SK-N-SH treated with all-trans-retinoic acid at 6 μM for 48 hours (cell line): ENCODE measurements around the gene EIF4EBP3.

Source experiments
- ATAC-seq: fragments of 200-7000 bp; cut with Tn5 transposase; 3 replicates; pipeline ENCODE4 v1.9.1; 2020; ENCODE audit warnings: mild to moderate bottlenecking, moderate library complexity
- ARNTL ChIP-seq: fragments of 450-650 bp; formaldehyde crosslinking; IDR thresholded peaks from 2 replicates; pipeline ENCODE4 v1.5.0; 2020; ENCODE audit warnings: low read depth, mild to moderate bottlenecking, moderate library complexity, borderline replicate concordance
- BACH2 ChIP-seq: fragments of 250-450 bp; sonication (Bioruptor Pico); IDR thresholded peaks from 2 replicates; pipeline ENCODE4 v1.9.0; 2021; ENCODE audit warnings: mild to moderate bottlenecking, borderline replicate concordance
- CREB5 ChIP-seq: fragments of 250-450 bp; sonication (Bioruptor Pico); IDR thresholded peaks from 2 replicates; pipeline ENCODE4 v1.5.1; 2020; ENCODE audit warnings: low read depth, mild to moderate bottlenecking, moderate library complexity
- CSDC2 ChIP-seq: fragments of 250-450 bp; sonication (Bioruptor Pico); IDR thresholded peaks from 2 replicates; pipeline ENCODE4 v1.5.0; 2020; ENCODE audit warnings: mild to moderate bottlenecking, moderate library complexity
- CSRNP3 ChIP-seq: fragments of 250-450 bp; sonication (Bioruptor Pico); IDR thresholded peaks from 2 replicates; pipeline ENCODE4 v1.5.1; 2021; ENCODE audit warnings: mild to moderate bottlenecking, moderate library complexity
- ESRRG ChIP-seq: fragments of 250-450 bp; sonication (Bioruptor Pico); IDR thresholded peaks from 2 replicates; pipeline ENCODE4 v1.6.1; 2021; ENCODE audit warnings: mild to moderate bottlenecking
- ISL1 ChIP-seq: fragments of 250-450 bp; sonication (Bioruptor Pico); IDR thresholded peaks from 2 replicates; pipeline ENCODE4 v2.1.2; 2022; ENCODE audit warnings: mild to moderate bottlenecking, moderate library complexity
- PATZ1 ChIP-seq: fragments of 250-450 bp; sonication (Bioruptor Pico); IDR thresholded peaks from 2 replicates; pipeline ENCODE4 v1.8.0; 2020; ENCODE audit warnings: mild to moderate bottlenecking, moderate library complexity, borderline replicate concordance
- POU6F1 ChIP-seq: fragments of 250-450 bp; sonication (Bioruptor Pico); IDR thresholded peaks from 2 replicates; pipeline ENCODE4 v1.8.0; 2021; ENCODE audit warnings: low read depth, mild to moderate bottlenecking, moderate library complexity, borderline replicate concordance
- PPARA ChIP-seq: fragments of 250-450 bp; sonication (Bioruptor Pico); IDR thresholded peaks from 2 replicates; pipeline ENCODE4 v1.5.0; 2020; ENCODE audit warnings: mild to moderate bottlenecking, borderline replicate concordance
- SNAI2 ChIP-seq: fragments of 250-450 bp; sonication (Bioruptor Pico); IDR thresholded peaks from 2 replicates; pipeline ENCODE4 v1.5.0; 2020; ENCODE audit warnings: mild to moderate bottlenecking, moderate library complexity
- TCF4 ChIP-seq: fragments of 250-450 bp; sonication (Bioruptor Pico); IDR thresholded peaks from 2 replicates; pipeline ENCODE4 v1.8.0; 2021; ENCODE audit warnings: mild to moderate bottlenecking, moderate library complexity, borderline replicate concordance
- TSHZ2 ChIP-seq: fragments of 250-450 bp; sonication (Bioruptor Pico); IDR thresholded peaks from 2 replicates; pipeline ENCODE4 v1.5.0; 2020; ENCODE audit warnings: mild to moderate bottlenecking, moderate library complexity
- ZC3H10 ChIP-seq: fragments of 250-450 bp; sonication (Bioruptor Pico); IDR thresholded peaks from 2 replicates; pipeline ENCODE4 v1.5.1; 2021; ENCODE audit warnings: mild to moderate bottlenecking, moderate library complexity
- ZFP3 ChIP-seq: fragments of 250-450 bp; sonication (Bioruptor Pico); IDR thresholded peaks from 2 replicates; pipeline ENCODE4 v1.5.0; 2020; ENCODE audit warnings: mild to moderate bottlenecking, moderate library complexity
- ZFP30 ChIP-seq: fragments of 450-650 bp; formaldehyde crosslinking; IDR thresholded peaks from 2 replicates; pipeline ENCODE4 v1.5.0; 2022; ENCODE audit warnings: mild to moderate bottlenecking, moderate library complexity
- ZNF565 ChIP-seq: fragments of 450-650 bp; formaldehyde crosslinking; conservative IDR thresholded peaks from 2 replicates; pipeline ENCODE4 v1.5.0; 2020; ENCODE audit warnings: low read depth, mild to moderate bottlenecking, moderate library complexity
- ZNF70 ChIP-seq: fragments of 450-650 bp; formaldehyde crosslinking; IDR thresholded peaks from 2 replicates; pipeline ENCODE4 v1.5.0; 2020; ENCODE audit warnings: mild to moderate bottlenecking, moderate library complexity
- ZNF8 ChIP-seq: fragments of 450-650 bp; formaldehyde crosslinking; IDR thresholded peaks from 2 replicates; pipeline ENCODE4 v1.5.0; 2020; ENCODE audit warnings: mild to moderate bottlenecking, moderate library complexity

Gene EIF4EBP3

GRCh38 chr5:140558542-140558941 is 11.1 kb downstream of the EIF4EBP3 start:
- ATAC-seq: no peak
- TF ChIP-seq ZFP3 (CRISPR knock-in tag): no peak
- TF ChIP-seq ISL1 (CRISPR knock-in tag): no peak
- no peak for TF ChIP-seq CSRNP3 (CRISPR knock-in tag)
- no peak for TF ChIP-seq SNAI2
- no peak for TF ChIP-seq PPARA (CRISPR knock-in tag)
- TF ChIP-seq ZC3H10 (CRISPR knock-in tag): no peak
- no peak for TF ChIP-seq TSHZ2 (CRISPR knock-in tag)
- TF ChIP-seq ESRRG (CRISPR knock-in tag): no peak
- TF ChIP-seq ZFP30 (CRISPR knock-in tag): no peak
- TF ChIP-seq PATZ1: no peak
- TF ChIP-seq TCF4 (CRISPR knock-in tag): no peak

GRCh38 chr5:140560227-140560626 is 12.8 kb downstream of the EIF4EBP3 start:
- no peak for TF ChIP-seq CREB5 (CRISPR knock-in tag)
- no peak for TF ChIP-seq ARNTL (CRISPR knock-in tag)
- no peak for TF ChIP-seq ISL1 (CRISPR knock-in tag)
- TF ChIP-seq ZNF70 (CRISPR knock-in tag): no peak
- no peak for TF ChIP-seq ESRRG (CRISPR knock-in tag)
- no peak for TF ChIP-seq BACH2 (CRISPR knock-in tag)

GRCh38 chr5:140561753-140562523 is 14.5 kb downstream of the EIF4EBP3 start:
- TF ChIP-seq CSDC2 (CRISPR knock-in tag): no peak
- no peak for TF ChIP-seq TCF4 (CRISPR knock-in tag)
- no peak for TF ChIP-seq CREB5 (CRISPR knock-in tag)
- TF ChIP-seq ISL1 (CRISPR knock-in tag): no peak
- TF ChIP-seq BACH2 (CRISPR knock-in tag): no peak
- no peak for TF ChIP-seq ZNF565 (CRISPR knock-in tag)
- TF ChIP-seq ARNTL (CRISPR knock-in tag): no peak
- no peak for TF ChIP-seq POU6F1 (CRISPR knock-in tag)
- TF ChIP-seq TSHZ2 (CRISPR knock-in tag): no peak
- TF ChIP-seq ZC3H10 (CRISPR knock-in tag): no peak
- TF ChIP-seq ZNF8 (CRISPR knock-in tag): no peak
- no peak for TF ChIP-seq ZFP3 (CRISPR knock-in tag)
- no peak for TF ChIP-seq ESRRG (CRISPR knock-in tag)
- TF ChIP-seq PATZ1: no peak
- no peak for ATAC-seq

More at GRCh38 chr5:140560227-140560626, 12.8 kb downstream of the EIF4EBP3 start:
- no peak for ATAC-seq
